T-cell (primary cell): ENCODE results near the gene DOCK8. TPM values are rescaled to one million over a fixed set of nuclear protein-coding genes. Genes with fewer than 3 reads are reported as not detected.
A peak's percentile ranks its signal among the peaks of the same experiment; 100 is the strongest.

Experiments
- ATAC-seq, 4 experiments: fragments of 200-7000 bp in 3 of 4; fragments of 150-1000 bp in 1 of 4; cut with Tn5 transposase; replicated peaks in 1 of 4; 1 replicate in 3 of 4; 2 replicates in 1 of 4; pipeline ENCODE4 v1.10.0; 2021; ENCODE audit warnings: moderate library complexity in 3 of 4, mild to moderate bottlenecking in 2 of 4, moderate number of reproducible peaks in 1 of 4
- CTCF ChIA-PET, 2 donors: fragments of 300-600 bp; sonication (Branson Sonifier 250); formaldehyde crosslinking; loops; one replicate each; lab custom pipeline; 2022; ENCODE audit warnings: antibody characterized with exemption in 2 of 2; lab: Charles Lee
- POLR2A ChIA-PET, 2 donors: fragments of 300-600 bp; sonication (Branson Sonifier 250); formaldehyde crosslinking; loops; one replicate each; lab custom pipeline; 2022; ENCODE audit warnings: antibody characterized with exemption in 2 of 2; lab: Charles Lee
- DNase-seq, 35 experiments: peaks; one replicate each; pipeline versions ENCODE4 v3.0.0 to v3.0.0-alpha.2; 2013 to 2023
- H3K27ac ChIP-seq: one replicate; pipeline ENCODE4 v1.5.1; 2013; ENCODE audit warnings: low read length
- H3K27me3 ChIP-seq, 2 experiments: replicated peaks in 1 of 2; 1 replicate in 1 of 2; 2 replicates in 1 of 2; pipeline versions ENCODE4 v1.6.1 to v1.7.0; 2013; ENCODE audit warnings: low read length in 1 of 2, mixed read lengths in 1 of 2; ENCODE audit not compliant: control insufficient read depth in 2 of 2, insufficient read depth in 2 of 2; ENCODE audit errors: extremely low read depth in 1 of 2
- H3K36me3 ChIP-seq, 2 donors: 1 replicate in 1 of 2; 2 replicates in 1 of 2; pipeline versions ENCODE4 v1.6.1 to v1.7.0; 2013; ENCODE audit warnings: low read length in 1 of 2; ENCODE audit not compliant: control insufficient read depth in 2 of 2, insufficient read depth in 1 of 2; ENCODE audit errors: extremely low read depth in 1 of 2
- H3K4me1 ChIP-seq, 2 experiments: 1 replicate in 1 of 2; 2 replicates in 1 of 2; pipeline versions ENCODE4 v1.6.1 to v1.7.0; 2013; ENCODE audit warnings: low read length in 2 of 2, mixed read lengths in 1 of 2; ENCODE audit not compliant: insufficient read depth in 2 of 2, control insufficient read depth in 1 of 2; ENCODE audit errors: extremely low read depth in 1 of 2
- H3K4me3 ChIP-seq, 2 donors: 1 replicate in 1 of 2; 2 replicates in 1 of 2; pipeline versions ENCODE4 v1.5.1 to v1.7.0; 2013; ENCODE audit warnings: mild to moderate bottlenecking in 2 of 2, low read length in 1 of 2, moderate library complexity in 1 of 2; ENCODE audit not compliant: control insufficient read depth in 1 of 2; ENCODE audit errors: extremely low read depth in 1 of 2
- H3K9me3 ChIP-seq: 2 replicates; pipeline ENCODE4 v1.7.0; 2013
- H3K27ac Mint-ChIP-seq, 2 donors: one replicate each; pipeline ENCODE4 v1.8.0; 2020 to 2021; ENCODE audit warnings: mild to moderate bottlenecking in 2 of 2, mixed read lengths in 2 of 2
- H3K27me3 Mint-ChIP-seq, 2 donors: one replicate each; pipeline ENCODE4 v1.8.0; 2021 to 2022; ENCODE audit warnings: mixed read lengths in 2 of 2
- H3K36me3 Mint-ChIP-seq: one replicate; pipeline ENCODE4 v1.8.0; 2021; ENCODE audit warnings: mixed read lengths
- H3K4me1 Mint-ChIP-seq, 3 donors: one replicate each; pipeline ENCODE4 v1.8.0; 2020 to 2022; ENCODE audit warnings: mixed read lengths in 3 of 3, mild to moderate bottlenecking in 1 of 3
- H3K4me3 Mint-ChIP-seq, 3 donors: one replicate each; pipeline ENCODE4 v1.8.0; 2020 to 2022; ENCODE audit warnings: mild to moderate bottlenecking in 3 of 3, mixed read lengths in 3 of 3, moderate library complexity in 3 of 3
- H3K9me3 Mint-ChIP-seq, 3 donors: one replicate each; pipeline ENCODE4 v1.8.0; 2020 to 2022; ENCODE audit warnings: mixed read lengths in 3 of 3
- WGBS: methylation state at CpG from one replicate; pipeline ENCODE4 v1.1.5; 2013; ENCODE audit warnings: missing lambda C conversion rate; ENCODE audit not compliant: insufficient coverage; 5-methylcytosine and 5-hydroxymethylcytosine counted together
- total RNA-seq, 35 experiments: library from RNA in 6 of 35; stranded (reverse) in 6 of 35; fragments of 120-200 nt in 1 of 35; gene quantifications; one replicate each; pipeline versions ENCODE4 v1.2.1 to v1.2.4 and lab custom pipeline; 2013 to 2026

The DOCK8 gene
- total RNA-seq, 5 donors from 2014 or later (not counting 1 experiment from before 2014, with no cell fraction given), result 173 to 231 (median 208) TPM

DNA sequence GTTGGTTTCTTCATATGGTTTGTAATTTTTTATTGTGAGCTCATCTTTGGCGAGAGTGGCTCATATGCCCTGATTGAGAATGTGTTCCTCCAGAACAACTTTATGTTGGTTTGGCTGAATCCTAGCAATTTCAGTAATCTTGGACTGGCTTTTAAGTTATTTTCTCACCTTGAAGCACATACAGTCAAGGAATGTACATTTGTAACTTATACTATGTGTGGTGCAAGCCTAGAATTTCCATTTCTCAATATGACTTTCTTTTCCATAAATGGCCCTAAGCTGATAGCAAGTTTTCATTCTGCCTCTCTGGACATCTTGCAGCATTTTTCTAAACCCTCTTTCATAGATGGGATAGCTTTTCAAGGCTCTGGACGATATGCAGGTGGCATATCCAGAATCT is 247.5 kb downstream of the DOCK8 start:
- WGBS, result 100% methylated on average over 1 of the region's 2 CpGs
- Mint-ChIP-seq H3K4me1 (peaks cover 6 to 29% (median 15%) of the 10 kb centered on the region in 3 donors), H3K27ac (peak overlapping the region; percentile 68 to 87), H3K4me3 (no peak overlapping the region), H3K27me3 (no peaks in the 10 kb centered on the region), H3K36me3 (peaks cover 64% of the 10 kb centered on the region), H3K9me3 (no peaks in the 10 kb centered on the region)
- Histone ChIP-seq H3K27me3 (no peaks in the 10 kb centered on the region), H3K4me3 (no peak overlapping the region), H3K4me1 (peaks cover 0 to 9% of the 10 kb centered on the region in 2 experiments), H3K36me3 (peaks cover 4 to 54% of the 10 kb centered on the region in 2 donors), H3K27ac (peak overlapping the region; percentile 10), H3K9me3 (no peaks in the 10 kb centered on the region)
- ChIA-PET CTCF (no interaction called here), POLR2A (interaction anchor here (0.6 kb wide), 2 partner anchors 27 to 39 kb away, joined by 3 to 5 read pairs; no protein-coding TSS in a partner anchor)
- ATAC-seq (no peak), DNase-seq (no peak)

- ChIA-PET CTCF (no interaction called here), POLR2A (interaction anchor here in 1 of 2 donors (0.6 kb wide), 1 partner anchor 26 kb away, joined by 5 read pairs; no protein-coding TSS in a partner anchor)
- H3K27ac Mint-ChIP-seq, result peak overlapping the region; percentile 68 to 87
- peak overlapping the region; percentile 10 for H3K27ac ChIP-seq
- H3K4me1 ChIP-seq, result peaks cover 0 to 9% of the 10 kb centered on the region in 2 experiments
- H3K4me3 ChIP-seq, result no peak overlapping the region
- peaks cover 4 to 49% of the 10 kb centered on the region in 2 donors for H3K36me3 ChIP-seq
- H3K9me3 Mint-ChIP-seq, result no peaks in the 10 kb centered on the region
- ATAC-seq, result no peak
- WGBS, result no CpG with 5 or more reads among the region's 1 CpG
- H3K4me3 Mint-ChIP-seq, result no peak overlapping the region
- no peaks in the 10 kb centered on the region for H3K27me3 Mint-ChIP-seq
- peaks cover 59% of the 10 kb centered on the region for H3K36me3 Mint-ChIP-seq
- H3K4me1 Mint-ChIP-seq, result peaks cover 6 to 29% (median 11%) of the 10 kb centered on the region in 3 donors
- no peaks in the 10 kb centered on the region for H3K9me3 ChIP-seq
- no peaks in the 10 kb centered on the region for H3K27me3 ChIP-seq
- no peak for DNase-seq
Measured at GRCh38 chr9:462606-463005, 247.9 kb downstream of the DOCK8 start.

DNA sequence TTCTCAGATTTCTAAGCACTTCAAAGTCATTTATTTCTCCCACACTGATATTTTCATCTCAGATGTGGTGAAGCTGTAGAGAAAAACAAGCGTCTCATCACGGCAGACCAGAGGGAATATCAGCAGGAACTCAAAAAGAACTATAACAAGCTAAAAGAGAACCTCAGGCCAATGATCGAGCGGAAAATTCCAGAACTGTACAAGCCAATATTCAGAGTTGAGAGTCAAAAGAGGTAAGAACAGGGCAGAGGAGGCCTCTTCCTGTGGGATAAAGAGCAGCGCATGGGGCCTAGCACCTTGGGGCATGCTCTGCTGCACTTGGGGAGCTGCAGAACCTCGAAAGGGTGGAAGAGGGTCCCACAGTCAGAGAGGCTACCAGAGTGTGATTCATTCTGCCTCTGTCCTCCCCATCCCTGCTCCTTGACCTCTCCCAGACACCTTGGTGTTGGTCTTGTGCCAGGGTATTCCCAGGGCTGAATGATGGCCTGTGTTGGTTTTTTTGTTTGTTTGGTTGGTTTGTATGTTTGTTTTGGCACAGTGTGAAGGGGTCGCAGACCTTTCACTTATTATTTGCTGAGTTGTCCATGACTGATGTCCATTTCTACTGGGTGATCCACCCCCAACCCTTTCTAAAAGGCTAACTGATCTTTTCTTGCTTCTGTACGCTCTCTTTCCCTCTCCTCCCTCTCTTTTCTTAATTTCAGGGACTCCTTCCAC is 248.9 kb downstream of the DOCK8 start:
- H3K9me3 ChIP-seq, result no peaks in the 10 kb centered on the region
- CTCF ChIA-PET, result no interaction called here
- no peak overlapping the region for H3K27ac ChIP-seq
- peak overlapping the region in 1 of 2 donors; percentile 35 for H3K27ac Mint-ChIP-seq
- no peaks in the 10 kb centered on the region for H3K9me3 Mint-ChIP-seq
- DNase-seq (no peak), ATAC-seq (no peak)
- H3K36me3 Mint-ChIP-seq, result peaks cover 49% of the 10 kb centered on the region
- H3K4me1 ChIP-seq, result peaks cover 2 to 8% of the 10 kb centered on the region in 2 experiments
- POLR2A ChIA-PET, result no interaction called here
- peaks cover 6 to 23% (median 11%) of the 10 kb centered on the region in 3 donors for H3K4me1 Mint-ChIP-seq
- no peaks in the 10 kb centered on the region for H3K27me3 ChIP-seq
- no peak overlapping the region for H3K4me3 Mint-ChIP-seq
- no peaks in the 10 kb centered on the region for H3K27me3 Mint-ChIP-seq
- H3K4me3 ChIP-seq, result no peak overlapping the region
- 84% methylated on average over 5 of the region's 8 CpGs for WGBS
- peaks cover 4 to 45% of the 10 kb centered on the region in 2 donors for H3K36me3 ChIP-seq

GRCh38 chr9:466747-467146 is 252.1 kb downstream of the DOCK8 start:
- peaks cover 13 to 25% of the 10 kb centered on the region in 2 experiments for H3K4me1 ChIP-seq
- POLR2A ChIA-PET, result no interaction called here

GRCh38 chr9:468766-469426 is 254.2 kb downstream of the DOCK8 start:
- Histone ChIP-seq H3K36me3 (peaks cover 4 to 17% of the 10 kb centered on the region in 2 donors), H3K27ac (peak overlapping the region; percentile 13), H3K4me1 (peaks cover 13 to 25% of the 10 kb centered on the region in 2 experiments), H3K4me3 (peak overlapping the region; percentile 57 to 62), H3K27me3 (no peaks in the 10 kb centered on the region), H3K9me3 (no peaks in the 10 kb centered on the region)
- DNase-seq, result peak in 4 of 35 experiments; percentile 1 to 28 (median 10)
- 73% methylated on average over 2 of the region's 8 CpGs for WGBS
- ChIA-PET CTCF (no interaction called here), POLR2A (interaction anchor here (0.5 to 0.6 kb wide), 2 partner anchors 257 to 289 kb away, joined by 3 to 7 read pairs; no protein-coding TSS in a partner anchor)
- H3K36me3 Mint-ChIP-seq, result peaks cover 31% of the 10 kb centered on the region
- H3K9me3 Mint-ChIP-seq, result no peaks in the 10 kb centered on the region
- H3K27ac Mint-ChIP-seq, result peak overlapping the region; percentile 90 to 92
- no peak for ATAC-seq
- peaks cover 23 to 36% (median 29%) of the 10 kb centered on the region in 3 donors for H3K4me1 Mint-ChIP-seq
- H3K4me3 Mint-ChIP-seq, result peak overlapping the region; percentile 68 to 91 (median 71)
- no peaks in the 10 kb centered on the region for H3K27me3 Mint-ChIP-seq

More at GRCh38 chr9:466747-467146, 252.1 kb downstream of the DOCK8 start:
- WGBS, result no CpG with 5 or more reads among the region's 1 CpG
- H3K4me1 Mint-ChIP-seq, result peaks cover 23 to 36% (median 35%) of the 10 kb centered on the region in 3 donors
- H3K9me3 Mint-ChIP-seq, result no peaks in the 10 kb centered on the region
- ATAC-seq, result no peak
- no peaks in the 10 kb centered on the region for H3K27me3 ChIP-seq
- no peak overlapping the region for H3K4me3 Mint-ChIP-seq
- H3K27me3 Mint-ChIP-seq, result no peaks in the 10 kb centered on the region
- no peaks in the 10 kb centered on the region for H3K9me3 ChIP-seq
- CTCF ChIA-PET, result interaction anchor here in 1 of 2 donors (0.6 kb wide), 1 partner anchor 424 kb away, joined by 3 read pairs; no protein-coding TSS in a partner anchor
- H3K4me3 ChIP-seq, result no peak overlapping the region
- H3K27ac ChIP-seq, result no peak overlapping the region
- H3K36me3 Mint-ChIP-seq, result peaks cover 42% of the 10 kb centered on the region
- no peak overlapping the region for H3K27ac Mint-ChIP-seq
- DNase-seq, result no peak
- peaks cover 4 to 37% of the 10 kb centered on the region in 2 donors for H3K36me3 ChIP-seq
